ENCODE results near the gene AP2B1.

AP2B1 gene

DNA sequence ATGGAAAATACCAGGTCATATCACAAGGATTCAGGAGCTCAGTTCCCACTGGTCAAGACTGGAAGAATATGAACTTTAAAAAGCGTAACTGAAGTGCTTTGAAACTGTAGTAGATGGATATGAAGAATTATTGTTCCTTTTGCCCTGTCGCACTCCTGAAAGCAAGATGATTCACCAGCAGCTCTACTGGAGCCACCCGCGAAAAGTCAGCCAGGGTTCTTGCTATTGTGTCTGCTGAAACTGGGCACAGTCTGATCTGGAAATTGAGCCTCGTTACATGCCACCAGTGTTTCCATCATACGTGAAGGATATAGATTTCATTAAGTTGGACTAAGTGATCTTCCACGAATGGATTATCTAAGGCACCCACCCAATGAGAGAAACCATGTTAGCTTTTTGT is 16.6 kb downstream of the AP2B1 start:
- Histone ChIP-seq H3K36me3 (ENCODE audit: control insufficient read depth in 2 of 2, insufficient read depth in 1 of 2, low read length in 2 of 2) (peaks cover 82 to 100% of the 10 kb centered on the region in 2 experiments), H3K4me1 (ENCODE audit: control insufficient read depth, insufficient read depth, low read length) (0 out of 2 replicates have a peak, but pooled peaks cover 2% of the 10 kb centered on the region), H3K27ac (ENCODE audit: extremely low read depth, low read depth, low read length) (no peak overlapping the region), H3K9me3 (ENCODE audit: control insufficient read depth, insufficient read depth, low read depth, low read length) (no peaks in the 10 kb centered on the region), H3K4me3 (ENCODE audit: low read depth, low read length) (no peak overlapping the region)
- ChIA-PET CTCF (interaction anchor here (0.7 to 3.1 kb wide), 3 partner anchors 9 to 144 kb away, joined by 4 to 33 read pairs (median 13); no protein-coding TSS in a partner anchor), POLR2A (interaction anchor here (0.5 kb wide), 1 partner anchor 12 kb away, joined by 3 read pairs; no protein-coding TSS in a partner anchor)
- TF ChIP-seq ZNF610 (tag by site-specific recombination; IDR thresholded peaks at IDR 0.05; ENCODE audit: borderline replicate concordance) (no peak), ZIC2 (tag by site-specific recombination; IDR thresholded peaks at IDR 0.05) (no peak), ZNF140 (tag by site-specific recombination; IDR thresholded peaks at IDR 0.05) (no peak), ZNF138 (tag by site-specific recombination; IDR thresholded peaks at IDR 0.05; ENCODE audit: borderline replicate concordance) (no peak), ZFP41 (tag by site-specific recombination; IDR thresholded peaks at IDR 0.05; ENCODE audit: borderline replicate concordance) (no peak), ZNF555 (tag by site-specific recombination; conservative IDR thresholded peaks at IDR 0.05) (no peak), ZNF677 (tag by site-specific recombination; IDR thresholded peaks at IDR 0.05) (no peak), MYNN (tag by site-specific recombination; IDR thresholded peaks at IDR 0.05; ENCODE audit: borderline replicate concordance) (no peak), ZNF248 (tag by site-specific recombination; IDR thresholded peaks at IDR 0.05) (no peak), ZNF114 (tag by site-specific recombination; IDR thresholded peaks at IDR 0.05) (no peak)
- TF ChIP-seq, protein P1, sequence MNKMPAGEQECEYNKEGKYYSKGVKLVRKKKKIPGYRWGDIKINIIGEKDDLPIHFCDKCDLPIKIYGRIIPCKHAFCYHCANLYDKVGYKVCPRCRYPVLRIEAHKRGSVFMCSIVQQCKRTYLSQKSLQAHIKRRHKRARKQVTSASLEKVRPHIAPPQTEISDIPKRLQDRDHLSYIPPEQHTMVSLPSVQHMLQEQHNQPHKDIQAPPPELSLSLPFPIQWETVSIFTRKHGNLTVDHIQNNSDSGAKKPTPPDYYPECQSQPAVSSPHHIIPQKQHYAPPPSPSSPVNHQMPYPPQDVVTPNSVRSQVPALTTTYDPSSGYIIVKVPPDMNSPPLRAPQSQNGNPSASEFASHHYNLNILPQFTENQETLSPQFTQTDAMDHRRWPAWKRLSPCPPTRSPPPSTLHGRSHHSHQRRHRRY (tag by site-specific recombination; IDR thresholded peaks at IDR 0.05): no peak
- TF ChIP-seq, protein P2, sequence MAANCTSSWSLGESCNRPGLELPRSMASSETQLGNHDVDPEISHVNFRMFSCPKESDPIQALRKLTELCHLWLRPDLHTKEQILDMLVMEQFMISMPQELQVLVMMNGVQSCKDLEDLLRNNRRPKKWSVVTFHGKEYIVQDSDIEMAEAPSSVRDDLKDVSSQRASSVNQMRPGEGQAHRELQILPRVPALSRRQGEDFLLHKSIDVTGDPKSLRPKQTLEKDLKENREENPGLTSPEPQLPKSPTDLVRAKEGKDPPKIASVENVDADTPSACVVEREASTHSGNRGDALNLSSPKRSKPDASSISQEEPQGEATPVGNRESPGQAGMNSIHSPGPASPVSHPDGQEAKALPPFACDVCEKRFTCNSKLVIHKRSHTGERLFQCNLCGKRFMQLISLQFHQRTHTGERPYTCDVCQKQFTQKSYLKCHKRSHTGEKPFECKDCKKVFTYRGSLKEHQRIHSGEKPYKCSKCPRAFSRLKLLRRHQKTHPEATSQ (tag by site-specific recombination; IDR thresholded peaks at IDR 0.05): no peak

DNA sequence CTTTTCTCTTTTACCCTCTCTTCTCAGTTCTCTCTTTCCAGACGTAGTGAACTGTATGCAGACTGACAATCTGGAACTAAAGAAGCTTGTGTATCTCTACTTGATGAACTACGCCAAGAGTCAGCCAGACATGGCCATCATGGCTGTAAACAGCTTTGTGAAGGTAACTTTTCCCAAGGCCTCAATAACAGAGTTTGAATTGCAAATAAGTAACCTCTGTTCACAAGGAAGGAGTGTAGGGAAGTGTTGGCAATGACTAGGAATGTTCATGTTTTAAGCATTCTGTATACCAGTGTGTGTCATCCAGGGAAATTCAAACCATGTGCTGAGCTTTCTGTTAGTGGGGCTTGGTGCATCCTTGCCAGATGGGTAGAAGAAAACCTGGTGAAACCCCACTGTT is 18.6 kb downstream of the AP2B1 start:
- H3K9me3 ChIP-seq (ENCODE audit: control insufficient read depth, insufficient read depth, low read depth, low read length): no peaks in the 10 kb centered on the region
- ChIA-PET POLR2A (no interaction called here), CTCF (interaction anchor here (0.6 to 2.4 kb wide), 2 partner anchors 56 to 142 kb away, joined by 3 to 9 read pairs; no protein-coding TSS in a partner anchor)
- peaks cover 78 to 100% of the 10 kb centered on the region in 2 experiments for H3K36me3 ChIP-seq (ENCODE audit: control insufficient read depth in 2 of 2, insufficient read depth in 1 of 2, low read length in 2 of 2)
- no peak overlapping the region for H3K4me3 ChIP-seq (ENCODE audit: low read depth, low read length)
- H3K4me1 ChIP-seq (ENCODE audit: control insufficient read depth, insufficient read depth, low read length): 0 out of 2 replicates have a peak, but pooled peaks cover 2% of the 10 kb centered on the region
- H3K27ac ChIP-seq (ENCODE audit: extremely low read depth, low read depth, low read length): no peak overlapping the region
- TF ChIP-seq KLF10 (tag by site-specific recombination; IDR thresholded peaks at IDR 0.05) (no peak), HOXC10 (CRISPR knock-in tag; IDR thresholded peaks at IDR 0.05) (no peak), ZSCAN30 (tag by site-specific recombination; IDR thresholded peaks at IDR 0.05) (no peak), GLI4 (tag by site-specific recombination; IDR thresholded peaks at IDR 0.05) (no peak), ZNF768 (tag by site-specific recombination; IDR thresholded peaks at IDR 0.05) (no peak)
- TF ChIP-seq, protein P3, sequence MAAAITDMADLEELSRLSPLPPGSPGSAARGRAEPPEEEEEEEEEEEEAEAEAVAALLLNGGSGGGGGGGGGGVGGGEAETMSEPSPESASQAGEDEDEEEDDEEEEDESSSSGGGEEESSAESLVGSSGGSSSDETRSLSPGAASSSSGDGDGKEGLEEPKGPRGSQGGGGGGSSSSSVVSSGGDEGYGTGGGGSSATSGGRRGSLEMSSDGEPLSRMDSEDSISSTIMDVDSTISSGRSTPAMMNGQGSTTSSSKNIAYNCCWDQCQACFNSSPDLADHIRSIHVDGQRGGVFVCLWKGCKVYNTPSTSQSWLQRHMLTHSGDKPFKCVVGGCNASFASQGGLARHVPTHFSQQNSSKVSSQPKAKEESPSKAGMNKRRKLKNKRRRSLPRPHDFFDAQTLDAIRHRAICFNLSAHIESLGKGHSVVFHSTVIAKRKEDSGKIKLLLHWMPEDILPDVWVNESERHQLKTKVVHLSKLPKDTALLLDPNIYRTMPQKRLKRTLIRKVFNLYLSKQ (tag by site-specific recombination; IDR thresholded peaks at IDR 0.05; ENCODE audit: borderline replicate concordance): no peak
